ENCODE data around the gene KHNYN.
A peak's percentile ranks its signal among the peaks of the same experiment; 100 is the strongest.
"Not testable (repeated sequence)": the region's sequence is repeated elsewhere in the genome, so short reads cannot be mapped to it uniquely, and the experiment has no call there.

Gene KHNYN

GRCh38 chr14:24441904-24442239, 12.1 kb downstream of the KHNYN start:
- no peak for DNase-seq
- TF ChIP-seq POLR2A (IDR thresholded peaks at IDR 0.05; ENCODE audit: low read length) (no peak), GATA1 (IDR thresholded peaks at IDR 0.05; ENCODE audit: low read depth, low read length) (no peak)

GRCh38 chr14:24442240-24443052, 12.7 kb downstream of the KHNYN start, which contains the start of gene SDR39U1:
SDR39U1 (minus strand) TSS chr14:24442776; CDS start chr14:24442769, 7 bp downstream.
- DNase-seq: peak; percentile 99
- TF ChIP-seq POLR2A (IDR thresholded peaks at IDR 0.05; ENCODE audit: low read length) (peak; percentile 94), GATA1 (IDR thresholded peaks at IDR 0.05; ENCODE audit: low read depth, low read length) (no peak)

- DNase-seq: peak in 1 of 2 experiments; percentile 48
- TF ChIP-seq GATA1 (IDR thresholded peaks at IDR 0.05; ENCODE audit: low read depth, low read length) (no peak), POLR2A (IDR thresholded peaks at IDR 0.05; ENCODE audit: low read length) (peak; percentile 56)
Observed at GRCh38 chr14:24443053-24443665, 13.4 kb downstream of the KHNYN start.

- DNase-seq: not testable (repeated sequence)
Observed at GRCh38 chr14:24450828-24451227, 21.1 kb downstream of the KHNYN start.

GRCh38 chr14:24456980-24457379, 27.2 kb downstream of the KHNYN start:
- no peak for DNase-seq
- TF ChIP-seq POLR2A (IDR thresholded peaks at IDR 0.05; ENCODE audit: low read length): no peak
- TF ChIP-seq GATA1 (IDR thresholded peaks at IDR 0.05; ENCODE audit: low read depth, low read length): no peak

- no peak for TF ChIP-seq GATA1 (IDR thresholded peaks at IDR 0.05; ENCODE audit: low read depth, low read length)
- TF ChIP-seq POLR2A (IDR thresholded peaks at IDR 0.05; ENCODE audit: low read length): no peak
- no peak for DNase-seq
Observed at GRCh38 chr14:24458736-24459135, 29.0 kb downstream of the KHNYN start.

GRCh38 chr14:24459331-24459730, 29.6 kb downstream of the KHNYN start:
- no peak for TF ChIP-seq POLR2A (IDR thresholded peaks at IDR 0.05; ENCODE audit: low read length)
- TF ChIP-seq GATA1 (IDR thresholded peaks at IDR 0.05; ENCODE audit: low read depth, low read length): no peak
- DNase-seq: no peak

- no peak for TF ChIP-seq POLR2A (IDR thresholded peaks at IDR 0.05; ENCODE audit: low read length)
- TF ChIP-seq GATA1 (IDR thresholded peaks at IDR 0.05; ENCODE audit: low read depth, low read length): no peak
- no peak for DNase-seq
Observed at GRCh38 chr14:24461336-24461735, 31.6 kb downstream of the KHNYN start.

GRCh38 chr14:24463017-24463883, 33.5 kb downstream of the KHNYN start:
- no peak for DNase-seq
- TF ChIP-seq GATA1 (IDR thresholded peaks at IDR 0.05; ENCODE audit: low read depth, low read length) (no peak), POLR2A (IDR thresholded peaks at IDR 0.05; ENCODE audit: low read length) (no peak)

- TF ChIP-seq GATA1 (IDR thresholded peaks at IDR 0.05; ENCODE audit: low read depth, low read length) (no peak), POLR2A (IDR thresholded peaks at IDR 0.05; ENCODE audit: low read length) (no peak)
Observed at GRCh38 chr14:24463884-24464785, 34.4 kb downstream of the KHNYN start.

GRCh38 chr14:24465368-24465767, 35.6 kb downstream of the KHNYN start:
- TF ChIP-seq POLR2A (IDR thresholded peaks at IDR 0.05; ENCODE audit: low read length): no peak
- no peak for TF ChIP-seq GATA1 (IDR thresholded peaks at IDR 0.05; ENCODE audit: low read depth, low read length)

More at GRCh38 chr14:24463884-24464785, 34.4 kb downstream of the KHNYN start:
- DNase-seq: no peak

GRCh38 chr14:24465805-24466204, 36.1 kb downstream of the KHNYN start:
- TF ChIP-seq POLR2A (IDR thresholded peaks at IDR 0.05; ENCODE audit: low read length): no peak
- no peak for TF ChIP-seq GATA1 (IDR thresholded peaks at IDR 0.05; ENCODE audit: low read depth, low read length)
- DNase-seq: no peak

More at GRCh38 chr14:24465368-24465767, 35.6 kb downstream of the KHNYN start:
- no peak for DNase-seq

GRCh38 chr14:24470450-24470849, 40.7 kb downstream of the KHNYN start:
- not testable (repeated sequence) for DNase-seq

Data from erythroblast (primary cell).